SK-N-SH treated with all-trans-retinoic acid at 6 μM for 48 hours (cell line): ENCODE data around the gene EYA4.

ENCODE experiments used
- ATAC-seq: fragments of 200-7000 bp; cut with Tn5 transposase; 3 replicates; pipeline ENCODE4 v1.9.1; 2020; ENCODE audit warnings: mild to moderate bottlenecking, moderate library complexity
- ARNTL ChIP-seq: fragments of 450-650 bp; formaldehyde crosslinking; IDR thresholded peaks from 2 replicates; pipeline ENCODE4 v1.5.0; 2020; ENCODE audit warnings: low read depth, mild to moderate bottlenecking, moderate library complexity, borderline replicate concordance
- BACH2 ChIP-seq: fragments of 250-450 bp; sonication (Bioruptor Pico); IDR thresholded peaks from 2 replicates; pipeline ENCODE4 v1.9.0; 2021; ENCODE audit warnings: mild to moderate bottlenecking, borderline replicate concordance
- CREB5 ChIP-seq: fragments of 250-450 bp; sonication (Bioruptor Pico); IDR thresholded peaks from 2 replicates; pipeline ENCODE4 v1.5.1; 2020; ENCODE audit warnings: low read depth, mild to moderate bottlenecking, moderate library complexity
- CSDC2 ChIP-seq: fragments of 250-450 bp; sonication (Bioruptor Pico); IDR thresholded peaks from 2 replicates; pipeline ENCODE4 v1.5.0; 2020; ENCODE audit warnings: mild to moderate bottlenecking, moderate library complexity
- CSRNP3 ChIP-seq: fragments of 250-450 bp; sonication (Bioruptor Pico); IDR thresholded peaks from 2 replicates; pipeline ENCODE4 v1.5.1; 2021; ENCODE audit warnings: mild to moderate bottlenecking, moderate library complexity
- ESRRG ChIP-seq: fragments of 250-450 bp; sonication (Bioruptor Pico); IDR thresholded peaks from 2 replicates; pipeline ENCODE4 v1.6.1; 2021; ENCODE audit warnings: mild to moderate bottlenecking
- GLIS3 ChIP-seq: fragments of 250-450 bp; sonication (Bioruptor Pico); IDR thresholded peaks from 2 replicates; pipeline ENCODE4 v1.5.0; 2020; ENCODE audit warnings: mild to moderate bottlenecking, moderate library complexity
- ISL1 ChIP-seq: fragments of 250-450 bp; sonication (Bioruptor Pico); IDR thresholded peaks from 2 replicates; pipeline ENCODE4 v2.1.2; 2022; ENCODE audit warnings: mild to moderate bottlenecking, moderate library complexity
- OSR1 ChIP-seq: fragments of 250-450 bp; sonication (Bioruptor Pico); IDR thresholded peaks from 2 replicates; pipeline ENCODE4 v1.8.0; 2022; ENCODE audit warnings: moderate library complexity, mild to moderate bottlenecking, inconsistent platforms
- PATZ1 ChIP-seq: fragments of 250-450 bp; sonication (Bioruptor Pico); IDR thresholded peaks from 2 replicates; pipeline ENCODE4 v1.8.0; 2020; ENCODE audit warnings: mild to moderate bottlenecking, moderate library complexity, borderline replicate concordance
- PPARA ChIP-seq: fragments of 250-450 bp; sonication (Bioruptor Pico); IDR thresholded peaks from 2 replicates; pipeline ENCODE4 v1.5.0; 2020; ENCODE audit warnings: mild to moderate bottlenecking, borderline replicate concordance
- RARB ChIP-seq: fragments of 250-450 bp; sonication (Bioruptor Pico); IDR thresholded peaks from 2 replicates; pipeline ENCODE4 v1.8.0; 2021; ENCODE audit warnings: mild to moderate bottlenecking, moderate library complexity
- SNAI2 ChIP-seq: fragments of 250-450 bp; sonication (Bioruptor Pico); IDR thresholded peaks from 2 replicates; pipeline ENCODE4 v1.5.0; 2020; ENCODE audit warnings: mild to moderate bottlenecking, moderate library complexity
- TCF4 ChIP-seq: fragments of 250-450 bp; sonication (Bioruptor Pico); IDR thresholded peaks from 2 replicates; pipeline ENCODE4 v1.8.0; 2021; ENCODE audit warnings: mild to moderate bottlenecking, moderate library complexity, borderline replicate concordance
- TOX ChIP-seq: fragments of 250-450 bp; sonication (Bioruptor Pico); IDR thresholded peaks from 2 replicates; pipeline ENCODE4 v1.8.0; 2021; ENCODE audit warnings: mild to moderate bottlenecking, moderate library complexity, borderline replicate concordance
- ZC3H10 ChIP-seq: fragments of 250-450 bp; sonication (Bioruptor Pico); IDR thresholded peaks from 2 replicates; pipeline ENCODE4 v1.5.1; 2021; ENCODE audit warnings: mild to moderate bottlenecking, moderate library complexity
- ZFP3 ChIP-seq: fragments of 250-450 bp; sonication (Bioruptor Pico); IDR thresholded peaks from 2 replicates; pipeline ENCODE4 v1.5.0; 2020; ENCODE audit warnings: mild to moderate bottlenecking, moderate library complexity
- ZFP30 ChIP-seq: fragments of 450-650 bp; formaldehyde crosslinking; IDR thresholded peaks from 2 replicates; pipeline ENCODE4 v1.5.0; 2022; ENCODE audit warnings: mild to moderate bottlenecking, moderate library complexity
- ZNF565 ChIP-seq: fragments of 450-650 bp; formaldehyde crosslinking; conservative IDR thresholded peaks from 2 replicates; pipeline ENCODE4 v1.5.0; 2020; ENCODE audit warnings: low read depth, mild to moderate bottlenecking, moderate library complexity
- ZNF70 ChIP-seq: fragments of 450-650 bp; formaldehyde crosslinking; IDR thresholded peaks from 2 replicates; pipeline ENCODE4 v1.5.0; 2020; ENCODE audit warnings: mild to moderate bottlenecking, moderate library complexity
- ZNF8 ChIP-seq: fragments of 450-650 bp; formaldehyde crosslinking; IDR thresholded peaks from 2 replicates; pipeline ENCODE4 v1.5.0; 2020; ENCODE audit warnings: mild to moderate bottlenecking, moderate library complexity
- TF ChIP-seq, protein P1 (sequence below): fragments of 250-450 bp; sonication (Bioruptor Pico); IDR thresholded peaks from 2 replicates; pipeline ENCODE4 v1.8.0; 2021; ENCODE audit warnings: low read depth, mild to moderate bottlenecking, moderate library complexity, borderline replicate concordance
- TF ChIP-seq, protein P2 (sequence below): fragments of 250-450 bp; sonication (Bioruptor Pico); IDR thresholded peaks from 2 replicates; pipeline ENCODE4 v1.5.0; 2020; ENCODE audit warnings: mild to moderate bottlenecking, moderate library complexity

The EYA4 gene

GRCh38 chr6:133408543-133408942 is 167.4 kb downstream of the EYA4 start:
- TF ChIP-seq ZFP30 (CRISPR knock-in tag) (no peak), ISL1 (CRISPR knock-in tag) (no peak), ESRRG (no peak), PPARA (CRISPR knock-in tag) (no peak), ARNTL (no peak), ZFP3 (CRISPR knock-in tag) (no peak), ZC3H10 (CRISPR knock-in tag) (no peak), CSDC2 (no peak), TCF4 (CRISPR knock-in tag) (no peak), OSR1 (CRISPR knock-in tag) (no peak), ZNF8 (no peak), PATZ1 (CRISPR knock-in tag) (no peak), BACH2 (CRISPR knock-in tag) (no peak), CREB5 (CRISPR knock-in tag) (no peak), GLIS3 (no peak), CSRNP3 (CRISPR knock-in tag) (no peak), TOX (CRISPR knock-in tag) (no peak), RARB (CRISPR knock-in tag) (no peak)
- TF ChIP-seq, protein P1, sequence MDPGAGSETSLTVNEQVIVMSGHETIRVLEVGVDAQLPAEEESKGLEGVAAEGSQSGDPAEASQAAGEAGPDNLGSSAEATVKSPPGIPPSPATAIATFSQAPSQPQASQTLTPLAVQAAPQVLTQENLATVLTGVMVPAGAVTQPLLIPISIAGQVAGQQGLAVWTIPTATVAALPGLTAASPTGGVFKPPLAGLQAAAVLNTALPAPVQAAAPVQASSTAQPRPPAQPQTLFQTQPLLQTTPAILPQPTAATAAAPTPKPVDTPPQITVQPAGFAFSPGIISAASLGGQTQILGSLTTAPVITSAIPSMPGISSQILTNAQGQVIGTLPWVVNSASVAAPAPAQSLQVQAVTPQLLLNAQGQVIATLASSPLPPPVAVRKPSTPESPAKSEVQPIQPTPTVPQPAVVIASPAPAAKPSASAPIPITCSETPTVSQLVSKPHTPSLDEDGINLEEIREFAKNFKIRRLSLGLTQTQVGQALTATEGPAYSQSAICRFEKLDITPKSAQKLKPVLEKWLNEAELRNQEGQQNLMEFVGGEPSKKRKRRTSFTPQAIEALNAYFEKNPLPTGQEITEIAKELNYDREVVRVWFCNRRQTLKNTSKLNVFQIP = no peak
- no peak for ATAC-seq

DNA sequence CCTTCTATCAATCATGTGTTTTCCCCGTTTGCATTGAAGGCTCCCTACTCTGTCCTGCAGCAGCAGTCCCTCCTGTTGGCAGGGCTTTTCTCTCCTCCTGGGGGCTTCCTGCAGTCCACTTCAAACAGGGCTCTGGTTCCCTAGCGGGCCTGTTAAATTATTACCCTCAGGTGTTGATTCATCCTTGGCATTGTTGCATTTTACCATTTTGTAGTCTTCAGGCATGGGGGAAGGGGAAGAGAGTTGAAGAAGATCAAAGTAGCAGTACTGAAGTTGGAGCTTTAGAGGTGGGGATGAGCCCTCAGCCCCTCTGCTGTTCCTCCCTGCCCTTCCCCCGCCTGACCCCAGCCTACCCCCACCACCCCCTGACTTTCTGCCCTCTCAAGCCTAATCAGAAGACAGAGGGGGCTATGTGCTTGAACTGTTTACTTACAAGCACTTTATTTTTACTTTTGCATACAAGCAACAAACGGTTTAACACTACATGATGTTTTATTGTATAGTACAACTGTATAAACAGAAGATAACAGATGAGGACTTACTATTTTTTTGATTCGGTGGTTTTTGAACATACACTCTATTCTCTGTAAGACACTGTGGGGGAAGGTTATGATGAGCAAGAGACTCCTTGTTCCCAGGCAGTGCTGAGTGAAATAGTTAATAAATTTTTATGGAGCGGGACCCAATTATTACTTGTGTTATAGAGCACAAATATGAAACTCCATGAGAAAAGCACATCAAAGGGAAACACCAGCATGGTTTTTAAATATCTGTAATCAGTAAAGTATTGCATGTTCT is 169.7 kb downstream of the EYA4 start:
- ATAC-seq = no peak

DNA sequence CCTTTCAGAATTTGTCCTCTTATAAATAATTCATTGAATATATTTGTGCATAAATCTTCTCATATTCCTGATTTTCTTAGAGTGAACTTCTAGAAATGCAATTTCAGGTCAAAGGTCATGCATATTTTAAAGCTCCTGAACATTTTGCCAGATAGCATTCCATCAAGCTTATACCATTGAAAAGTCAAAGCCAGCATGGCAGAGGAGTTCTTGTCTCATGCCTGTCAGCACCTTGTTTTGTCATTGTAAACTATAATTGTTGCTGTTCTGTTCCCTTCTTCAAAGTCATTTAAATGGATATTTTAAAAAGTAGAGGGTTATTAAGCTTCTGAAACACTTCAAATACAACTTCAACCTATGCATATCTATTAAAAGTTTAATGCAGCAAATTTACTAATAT is 170.6 kb downstream of the EYA4 start:
- TF ChIP-seq CSDC2 = no peak

More for the DNA sequence above, 169.7 kb downstream of the EYA4 start:
- TF ChIP-seq SNAI2 (CRISPR knock-in tag) (no peak), ZNF70 (CRISPR knock-in tag) (no peak), CSDC2 (no peak), ZNF565 (CRISPR knock-in tag) (no peak), GLIS3 (no peak)
- TF ChIP-seq, protein P2, sequence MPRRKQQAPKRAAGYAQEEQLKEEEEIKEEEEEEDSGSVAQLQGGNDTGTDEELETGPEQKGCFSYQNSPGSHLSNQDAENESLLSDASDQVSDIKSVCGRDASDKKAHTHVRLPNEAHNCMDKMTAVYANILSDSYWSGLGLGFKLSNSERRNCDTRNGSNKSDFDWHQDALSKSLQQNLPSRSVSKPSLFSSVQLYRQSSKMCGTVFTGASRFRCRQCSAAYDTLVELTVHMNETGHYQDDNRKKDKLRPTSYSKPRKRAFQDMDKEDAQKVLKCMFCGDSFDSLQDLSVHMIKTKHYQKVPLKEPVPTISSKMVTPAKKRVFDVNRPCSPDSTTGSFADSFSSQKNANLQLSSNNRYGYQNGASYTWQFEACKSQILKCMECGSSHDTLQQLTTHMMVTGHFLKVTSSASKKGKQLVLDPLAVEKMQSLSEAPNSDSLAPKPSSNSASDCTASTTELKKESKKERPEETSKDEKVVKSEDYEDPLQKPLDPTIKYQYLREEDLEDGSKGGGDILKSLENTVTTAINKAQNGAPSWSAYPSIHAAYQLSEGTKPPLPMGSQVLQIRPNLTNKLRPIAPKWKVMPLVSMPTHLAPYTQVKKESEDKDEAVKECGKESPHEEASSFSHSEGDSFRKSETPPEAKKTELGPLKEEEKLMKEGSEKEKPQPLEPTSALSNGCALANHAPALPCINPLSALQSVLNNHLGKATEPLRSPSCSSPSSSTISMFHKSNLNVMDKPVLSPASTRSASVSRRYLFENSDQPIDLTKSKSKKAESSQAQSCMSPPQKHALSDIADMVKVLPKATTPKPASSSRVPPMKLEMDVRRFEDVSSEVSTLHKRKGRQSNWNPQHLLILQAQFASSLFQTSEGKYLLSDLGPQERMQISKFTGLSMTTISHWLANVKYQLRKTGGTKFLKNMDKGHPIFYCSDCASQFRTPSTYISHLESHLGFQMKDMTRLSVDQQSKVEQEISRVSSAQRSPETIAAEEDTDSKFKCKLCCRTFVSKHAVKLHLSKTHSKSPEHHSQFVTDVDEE (CRISPR knock-in tag) = no peak

More for the DNA sequence above, 170.6 kb downstream of the EYA4 start:
- no peak for ATAC-seq
